GM06990 (cell line): ENCODE results near the gene FBXO44.

Source experiments
- DNase-seq: peaks from one replicate; pipeline ENCODE4 v3.0.0-alpha.2; 2011; ENCODE audit not compliant: insufficient read length; ENCODE audit errors: extremely low read depth
- H3K27me3 ChIP-seq: replicated peaks from 2 replicates; pipeline ENCODE4 v1.6.0; 2011; ENCODE audit warnings: low read length; ENCODE audit not compliant: control insufficient read depth, insufficient read depth
- H3K36me3 ChIP-seq: 2 replicates; pipeline ENCODE4 v1.5.1; 2011; ENCODE audit warnings: low read length; ENCODE audit not compliant: control insufficient read depth, insufficient read depth
- H3K4me3 ChIP-seq: replicated peaks from 2 replicates; pipeline ENCODE4 v1.5.1; 2011; ENCODE audit warnings: low read depth, mild to moderate bottlenecking, control low read depth, low read length
- TF ChIP-seq, protein P1 (sequence below): IDR thresholded peaks from 2 replicates; pipeline ENCODE4 v1.5.1; 2011; ENCODE audit warnings: low read length, control low read depth, mild to moderate bottlenecking, inconsistent platforms; ENCODE audit not compliant: insufficient read depth, poor library complexity, severe bottlenecking

The FBXO44 gene

DNA sequence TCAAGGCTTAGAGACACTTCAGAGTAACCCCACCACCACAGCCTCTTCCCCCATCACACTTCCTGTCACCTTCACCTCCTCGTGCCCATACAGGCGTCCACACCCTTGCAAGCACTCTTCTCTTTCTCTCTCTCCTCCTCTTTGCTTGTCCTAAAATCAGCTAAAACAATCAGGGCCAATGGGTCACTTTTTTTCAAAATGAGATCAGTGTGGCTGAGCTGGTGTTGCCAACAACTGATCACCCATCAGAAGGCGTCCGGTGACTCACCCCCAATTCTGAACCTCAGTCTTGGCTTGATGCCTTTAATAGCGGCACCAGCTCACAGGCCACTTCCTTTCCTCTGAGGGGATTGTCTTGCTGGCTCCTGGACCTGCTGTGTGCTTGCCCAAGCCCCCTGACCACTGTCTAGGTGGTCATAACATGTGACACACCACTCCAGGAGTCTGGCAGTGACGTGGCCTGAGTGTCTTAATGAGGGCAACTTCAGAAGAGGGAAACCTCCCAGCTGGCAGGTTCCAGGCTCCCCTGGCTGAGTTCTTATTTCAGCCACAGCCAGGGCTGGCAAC is 38.4 kb downstream of the FBXO44 start:
- H3K4me3 ChIP-seq, result no peak overlapping the region

GRCh38 chr1:11693917-11694316 is 39.2 kb downstream of the FBXO44 start:
- no peak for DNase-seq
- Histone ChIP-seq H3K27me3 (peaks cover 4% of the 10 kb centered on the region), H3K36me3 (no peaks in the 10 kb centered on the region), H3K4me3 (no peak overlapping the region)
- TF ChIP-seq, protein P1, sequence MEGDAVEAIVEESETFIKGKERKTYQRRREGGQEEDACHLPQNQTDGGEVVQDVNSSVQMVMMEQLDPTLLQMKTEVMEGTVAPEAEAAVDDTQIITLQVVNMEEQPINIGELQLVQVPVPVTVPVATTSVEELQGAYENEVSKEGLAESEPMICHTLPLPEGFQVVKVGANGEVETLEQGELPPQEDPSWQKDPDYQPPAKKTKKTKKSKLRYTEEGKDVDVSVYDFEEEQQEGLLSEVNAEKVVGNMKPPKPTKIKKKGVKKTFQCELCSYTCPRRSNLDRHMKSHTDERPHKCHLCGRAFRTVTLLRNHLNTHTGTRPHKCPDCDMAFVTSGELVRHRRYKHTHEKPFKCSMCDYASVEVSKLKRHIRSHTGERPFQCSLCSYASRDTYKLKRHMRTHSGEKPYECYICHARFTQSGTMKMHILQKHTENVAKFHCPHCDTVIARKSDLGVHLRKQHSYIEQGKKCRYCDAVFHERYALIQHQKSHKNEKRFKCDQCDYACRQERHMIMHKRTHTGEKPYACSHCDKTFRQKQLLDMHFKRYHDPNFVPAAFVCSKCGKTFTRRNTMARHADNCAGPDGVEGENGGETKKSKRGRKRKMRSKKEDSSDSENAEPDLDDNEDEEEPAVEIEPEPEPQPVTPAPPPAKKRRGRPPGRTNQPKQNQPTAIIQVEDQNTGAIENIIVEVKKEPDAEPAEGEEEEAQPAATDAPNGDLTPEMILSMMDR, result no peak

More for the DNA sequence above, 38.4 kb downstream of the FBXO44 start:
- Histone ChIP-seq H3K36me3 (no peaks in the 10 kb centered on the region), H3K27me3 (peaks cover 4% of the 10 kb centered on the region)
- DNase-seq, result no peak
- TF ChIP-seq, protein P1, result no peak

DNA sequence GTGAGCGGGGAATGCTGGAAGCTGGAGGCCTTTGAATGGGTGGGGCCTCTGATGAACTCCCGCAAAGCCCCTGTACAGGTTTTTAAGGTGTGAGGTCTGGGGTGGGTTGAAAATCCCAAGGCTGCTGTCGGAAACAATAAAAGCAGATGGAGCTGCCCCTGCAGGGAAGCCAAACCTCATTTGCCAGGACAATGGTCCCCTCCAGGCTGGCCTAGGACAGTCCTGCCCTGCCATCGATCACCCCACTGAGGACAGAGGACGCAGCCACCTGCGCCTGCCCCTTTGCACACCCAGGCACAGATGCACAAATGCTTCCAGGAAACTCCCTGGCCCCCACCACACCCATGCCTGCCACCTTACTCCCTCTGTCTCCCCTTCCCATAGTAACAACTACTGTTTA is 41.2 kb downstream of the FBXO44 start:
- H3K4me3 ChIP-seq, result no peak overlapping the region
- no peaks in the 10 kb centered on the region for H3K36me3 ChIP-seq
- DNase-seq, result no peak
- TF ChIP-seq, protein P1, result no peak
- H3K27me3 ChIP-seq, result peaks cover 4% of the 10 kb centered on the region

- Histone ChIP-seq H3K27me3 (peaks cover 4% of the 10 kb centered on the region), H3K4me3 (no peak overlapping the region), H3K36me3 (no peaks in the 10 kb centered on the region)
- DNase-seq, result no peak
- TF ChIP-seq, protein P1, result no peak
Measured at GRCh38 chr1:11697188-11697892, 42.7 kb downstream of the FBXO44 start.

DNA sequence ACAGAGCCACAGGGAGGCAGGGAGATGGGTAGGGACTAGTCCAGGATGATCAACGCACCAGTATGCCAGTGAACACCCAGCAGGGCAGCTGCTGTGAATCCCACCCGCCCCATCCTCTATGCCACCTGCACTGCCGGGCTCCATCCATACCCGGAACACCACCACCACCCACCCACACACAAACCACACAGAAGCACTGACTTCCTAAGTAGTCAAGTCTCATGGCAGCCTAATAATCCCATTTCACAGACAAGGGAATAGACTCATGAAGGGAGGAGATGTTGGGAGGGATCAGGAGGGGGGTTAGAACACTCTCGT is 43.2 kb downstream of the FBXO44 start:
- TF ChIP-seq, protein P1, result no peak
- Histone ChIP-seq H3K36me3 (no peaks in the 10 kb centered on the region), H3K4me3 (no peak overlapping the region), H3K27me3 (peaks cover 4% of the 10 kb centered on the region)
- no peak for DNase-seq
